SU-DHL-6 (cell line): ENCODE data around the gene FGF19.

Experiments
- EZH2phosphoT487 ChIP-seq: fragments of 200-600 bp; sonication (generic), shearing (Covaris generic); conservative IDR thresholded peaks from 2 replicates; pipeline ENCODE4 v1.6.1; 2018; ENCODE audit warnings: mild to moderate bottlenecking, antibody characterized with exemption, low read length, moderate library complexity, mixed read lengths
- TF ChIP-seq, protein P1 (sequence below): fragments of 200-600 bp; sonication (generic); IDR thresholded peaks from one replicate; pipeline ENCODE4 v1.5.1; 2017; ENCODE audit warnings: antibody characterized with exemption, mild to moderate bottlenecking, low read length, moderate library complexity; ENCODE audit not compliant: insufficient read depth, poor library complexity, severe bottlenecking

- TF ChIP-seq, protein P1, sequence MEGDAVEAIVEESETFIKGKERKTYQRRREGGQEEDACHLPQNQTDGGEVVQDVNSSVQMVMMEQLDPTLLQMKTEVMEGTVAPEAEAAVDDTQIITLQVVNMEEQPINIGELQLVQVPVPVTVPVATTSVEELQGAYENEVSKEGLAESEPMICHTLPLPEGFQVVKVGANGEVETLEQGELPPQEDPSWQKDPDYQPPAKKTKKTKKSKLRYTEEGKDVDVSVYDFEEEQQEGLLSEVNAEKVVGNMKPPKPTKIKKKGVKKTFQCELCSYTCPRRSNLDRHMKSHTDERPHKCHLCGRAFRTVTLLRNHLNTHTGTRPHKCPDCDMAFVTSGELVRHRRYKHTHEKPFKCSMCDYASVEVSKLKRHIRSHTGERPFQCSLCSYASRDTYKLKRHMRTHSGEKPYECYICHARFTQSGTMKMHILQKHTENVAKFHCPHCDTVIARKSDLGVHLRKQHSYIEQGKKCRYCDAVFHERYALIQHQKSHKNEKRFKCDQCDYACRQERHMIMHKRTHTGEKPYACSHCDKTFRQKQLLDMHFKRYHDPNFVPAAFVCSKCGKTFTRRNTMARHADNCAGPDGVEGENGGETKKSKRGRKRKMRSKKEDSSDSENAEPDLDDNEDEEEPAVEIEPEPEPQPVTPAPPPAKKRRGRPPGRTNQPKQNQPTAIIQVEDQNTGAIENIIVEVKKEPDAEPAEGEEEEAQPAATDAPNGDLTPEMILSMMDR, result no peak
- no peak for TF ChIP-seq EZH2phosphoT487
Measured at GRCh38 chr11:69721745-69722144, 17.9 kb upstream of the FGF19 start.
